A204.1 (cell line): ENCODE data around the gene SOX10.

Experiments
- FAIRE-seq: peaks from 2 replicates; lab custom pipeline; 2012; peaks lifted over from hg19 to GRCh38; lab: Jason Lieb, UNC

SOX10 gene

DNA sequence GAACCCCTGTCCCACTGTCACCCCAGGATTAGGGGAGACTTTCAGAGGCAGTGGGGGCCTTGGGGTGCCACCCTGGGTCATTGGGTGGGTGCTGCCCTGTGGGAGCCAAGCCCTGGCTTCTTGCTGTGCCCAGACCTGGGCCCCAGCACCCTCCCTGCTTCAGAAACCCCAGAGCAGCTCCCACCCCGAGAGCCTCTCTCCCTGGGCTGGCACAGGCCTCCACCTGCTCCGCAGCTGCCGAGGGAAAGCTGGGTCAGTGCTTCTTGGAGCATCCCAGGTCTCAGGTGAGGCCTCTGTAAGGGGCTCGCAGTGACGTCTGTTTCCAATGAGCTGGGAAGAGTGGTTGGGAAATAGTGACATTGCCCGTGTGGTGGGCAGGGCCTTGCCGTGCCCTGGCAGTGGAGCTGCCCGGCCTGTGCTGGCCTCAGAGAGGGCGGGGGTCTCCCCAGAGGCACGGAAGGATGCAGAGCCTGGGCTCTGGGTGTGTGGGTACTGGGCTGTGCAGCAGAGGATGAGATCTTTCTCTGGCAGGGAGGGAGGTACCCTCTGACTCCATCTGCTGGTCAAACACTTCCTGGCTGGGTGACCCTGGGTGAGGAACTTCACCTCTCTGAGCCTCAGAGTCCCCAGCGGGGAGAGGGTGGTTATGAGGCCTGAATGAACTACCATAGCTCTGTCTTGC is 53.9 kb downstream of the SOX10 start:
- no peak for FAIRE-seq

DNA sequence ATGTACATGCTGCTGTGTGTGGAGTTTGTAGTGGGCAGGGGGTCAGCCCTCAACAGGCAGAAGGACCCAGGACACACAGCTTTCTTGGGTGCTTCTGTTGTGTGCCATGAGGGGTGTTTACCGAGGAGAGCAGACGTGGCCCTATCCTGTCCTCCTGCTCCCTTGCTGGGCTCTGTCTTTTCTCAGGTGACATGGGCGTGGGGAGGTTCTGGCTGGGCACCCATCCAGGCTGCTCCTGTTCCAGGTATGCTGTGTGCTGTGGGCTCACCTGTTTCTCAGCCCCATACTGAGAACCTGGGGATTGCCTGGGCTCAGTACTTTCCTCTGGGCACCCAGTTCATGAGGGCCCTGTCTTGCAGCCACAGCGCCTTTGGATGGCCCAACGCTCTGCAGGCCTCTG is 55.0 kb downstream of the SOX10 start:
- no peak for FAIRE-seq

DNA sequence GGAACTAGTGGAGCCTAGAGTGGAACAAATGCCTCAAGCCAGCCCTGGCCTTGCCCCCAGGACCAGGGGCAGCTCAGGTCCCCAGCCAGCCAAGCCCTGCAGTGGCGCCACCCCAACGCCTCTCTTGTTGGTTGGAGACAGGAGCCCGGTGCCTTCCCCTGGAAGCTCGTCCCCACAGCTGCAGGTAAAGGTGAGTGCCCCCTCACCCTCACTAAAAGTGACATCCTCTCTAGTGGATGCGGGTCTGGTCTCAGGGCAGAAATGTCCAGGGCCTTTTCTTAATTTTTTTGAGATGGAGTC is 56.8 kb downstream of the SOX10 start:
- no peak for FAIRE-seq

DNA sequence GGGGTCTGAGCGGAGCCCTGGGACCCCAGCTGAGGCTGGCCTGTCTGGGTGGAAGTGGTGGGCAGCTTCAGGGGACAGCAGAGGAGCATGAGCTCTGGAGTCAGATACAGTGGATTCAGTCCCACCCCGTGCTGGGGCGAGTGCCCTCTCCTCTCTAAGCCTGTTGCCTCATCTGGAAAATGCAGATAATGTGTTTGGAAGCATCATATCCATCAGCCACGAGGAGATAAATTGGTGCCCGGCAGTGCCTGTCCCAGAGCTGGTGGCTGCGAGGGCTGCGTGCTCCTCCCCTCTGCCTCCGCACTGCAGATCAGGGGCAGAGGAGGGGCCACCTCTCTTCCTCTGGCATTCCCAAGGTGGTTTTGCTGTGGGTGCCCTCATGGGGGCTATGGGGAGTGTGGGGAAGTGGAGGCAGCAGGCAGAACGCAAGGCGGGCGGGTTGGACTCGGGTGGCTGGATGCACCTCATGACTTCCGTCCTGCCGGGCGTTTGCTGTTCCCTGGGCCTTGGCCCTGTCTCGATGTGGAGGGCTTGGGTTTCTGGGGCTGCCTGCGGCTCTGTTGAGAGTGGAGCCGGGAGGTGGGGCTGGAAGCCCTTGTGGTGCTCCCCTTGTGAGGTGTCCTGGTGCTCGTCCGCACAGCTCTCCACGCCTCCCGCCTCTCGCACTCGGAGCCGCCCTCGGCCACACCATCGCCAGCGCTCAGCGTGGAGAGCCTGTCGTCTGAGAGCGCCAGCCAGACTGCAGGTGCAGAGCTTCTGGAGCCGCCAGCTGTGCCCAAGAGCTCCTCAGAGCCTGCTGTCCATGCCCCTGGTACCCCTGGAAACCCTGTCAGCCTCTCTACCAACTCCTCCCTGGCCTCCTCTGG is 57.4 kb downstream of the SOX10 start:
- no peak for FAIRE-seq

DNA sequence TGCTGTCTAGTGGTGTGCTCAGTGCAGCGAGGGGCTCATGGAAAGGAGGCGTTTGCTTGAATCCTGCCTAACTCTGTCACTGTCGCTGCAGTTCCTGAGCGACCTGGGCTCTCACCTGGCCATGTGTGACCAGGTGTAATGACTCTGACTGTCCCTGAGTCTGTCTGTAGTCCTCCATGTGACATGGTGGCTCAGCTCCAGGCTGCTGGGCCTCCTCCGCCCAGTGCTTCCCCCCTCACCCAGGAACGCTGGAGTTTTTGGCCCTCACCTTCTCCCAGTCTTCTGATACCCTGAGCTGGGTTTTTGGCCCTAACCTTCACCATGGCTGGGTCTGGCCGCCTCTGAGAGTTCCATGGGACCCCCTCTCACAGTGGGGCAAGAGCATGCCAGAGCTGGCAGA is 58.0 kb downstream of the SOX10 start:
- no peak for FAIRE-seq

DNA sequence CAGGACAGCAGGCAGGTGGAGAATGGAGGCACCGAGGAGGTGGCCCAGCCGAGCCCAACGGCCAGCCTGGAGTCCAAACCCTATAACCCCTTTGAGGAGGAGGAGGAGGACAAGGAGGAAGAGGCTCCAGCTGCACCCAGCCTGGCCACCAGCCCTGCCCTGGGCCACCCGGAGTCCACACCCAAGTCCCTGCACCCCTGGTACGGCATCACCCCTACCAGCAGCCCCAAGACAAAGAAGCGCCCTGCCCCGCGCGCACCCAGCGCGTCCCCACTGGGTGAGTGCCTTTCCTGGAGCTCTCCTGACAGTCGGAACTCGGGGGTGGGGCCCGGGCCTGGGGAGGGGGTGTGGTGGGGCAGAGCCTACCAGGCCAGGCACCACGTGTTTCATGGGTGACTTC is 58.6 kb downstream of the SOX10 start:
- FAIRE-seq: no peak

DNA sequence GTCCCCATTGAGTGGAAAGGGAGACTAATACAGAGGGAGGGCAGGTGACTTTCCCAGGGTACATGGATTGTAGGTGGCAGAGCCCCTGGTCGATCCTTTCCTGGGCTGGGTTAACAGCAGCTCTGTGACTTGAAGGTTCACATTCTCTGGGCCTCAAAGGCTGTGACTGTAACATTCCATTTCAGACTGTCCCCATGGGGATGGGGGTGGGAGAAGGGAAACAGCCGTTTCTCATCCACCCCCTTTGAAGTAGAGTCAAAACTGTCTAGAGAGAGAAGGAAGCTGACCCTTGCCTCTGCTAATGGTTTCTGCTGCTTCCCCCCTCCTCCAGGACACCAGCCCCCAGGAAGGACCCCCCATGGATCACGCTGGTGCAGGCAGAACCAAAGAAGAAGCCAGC is 59.0 kb downstream of the SOX10 start:
- FAIRE-seq: no peak

DNA sequence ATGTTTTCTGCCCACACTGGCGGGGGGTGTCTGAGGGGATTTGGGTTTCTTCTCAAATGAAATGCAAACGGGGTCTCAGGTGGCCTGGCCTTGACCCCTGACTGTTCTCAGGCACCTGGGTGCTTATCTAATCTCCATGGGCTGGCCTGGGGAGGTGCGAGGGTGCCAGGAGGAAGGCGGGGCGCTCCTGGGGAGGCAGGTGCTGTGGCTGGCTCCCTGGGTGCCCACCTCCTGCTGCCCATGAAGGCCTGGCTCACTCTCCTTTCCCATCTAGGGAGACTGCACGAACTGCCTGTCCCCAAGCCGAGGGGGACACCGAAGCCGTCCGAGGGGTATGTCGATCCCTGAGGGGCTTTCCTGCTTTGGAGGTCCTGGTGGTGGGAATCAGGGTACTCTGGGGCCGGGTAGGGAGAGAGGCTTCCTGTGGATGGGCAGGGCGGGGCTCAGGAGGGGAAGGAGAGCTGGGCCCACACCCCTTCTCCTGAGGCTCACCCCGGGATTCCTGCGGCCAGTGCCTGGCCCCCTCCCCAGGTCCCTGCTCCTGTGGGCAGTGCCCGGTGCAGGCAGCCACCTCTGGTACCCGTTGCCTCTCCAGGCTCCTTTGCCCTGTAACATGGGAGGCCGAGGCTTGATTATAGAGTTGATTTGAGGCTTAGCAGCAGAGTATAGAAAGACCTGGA is 59.8 kb downstream of the SOX10 start:
- FAIRE-seq: no peak

DNA sequence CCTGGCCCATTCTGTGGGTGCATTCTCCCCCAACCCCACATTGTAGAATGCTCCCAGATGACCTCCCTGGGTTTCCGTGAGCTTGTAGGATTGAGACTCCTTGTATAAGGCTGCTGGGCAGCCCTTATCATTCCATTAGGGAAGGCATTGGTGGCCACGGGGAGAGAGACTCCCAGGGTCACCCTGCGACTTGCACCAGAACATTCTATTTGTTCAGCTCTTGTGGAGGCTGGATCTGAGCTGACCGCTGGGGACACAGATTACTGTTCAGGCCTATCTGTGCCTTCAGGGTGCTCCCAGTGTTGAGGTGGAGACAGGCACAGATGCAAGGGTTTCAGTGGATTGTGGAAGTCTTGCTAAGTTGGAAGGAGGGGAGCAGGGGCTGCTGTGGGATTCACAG is 60.4 kb downstream of the SOX10 start:
- FAIRE-seq: no peak
